ENCODE data around the gene DIS3L2.

The DIS3L2 gene

GRCh38 chr2:232139786-232140562, 178.5 kb downstream of the DIS3L2 start:
- H3K9me3 ChIP-seq (ENCODE audit: insufficient read depth, low read length) = no peaks in the 10 kb centered on the region
- H3K36me3 ChIP-seq (replicated peaks; ENCODE audit: low read depth, low read length) = no peaks in the 10 kb centered on the region
- H3K79me2 ChIP-seq (ENCODE audit: low read length) = no peaks in the 10 kb centered on the region
- H3K27me3 ChIP-seq (ENCODE audit: low read depth, low read length) = no peaks in the 10 kb centered on the region
- H3K4me2 ChIP-seq (ENCODE audit: low read length) = no peak overlapping the region
- H4K20me1 ChIP-seq (ENCODE audit: insufficient read depth, low read length) = no peaks in the 10 kb centered on the region
- H3K9ac ChIP-seq (ENCODE audit: low read length) = no peak overlapping the region
- no peak for TF ChIP-seq EZH2phosphoT487 (IDR thresholded peaks at IDR 0.05; ENCODE audit: low read depth)
- TF ChIP-seq, protein P1, sequence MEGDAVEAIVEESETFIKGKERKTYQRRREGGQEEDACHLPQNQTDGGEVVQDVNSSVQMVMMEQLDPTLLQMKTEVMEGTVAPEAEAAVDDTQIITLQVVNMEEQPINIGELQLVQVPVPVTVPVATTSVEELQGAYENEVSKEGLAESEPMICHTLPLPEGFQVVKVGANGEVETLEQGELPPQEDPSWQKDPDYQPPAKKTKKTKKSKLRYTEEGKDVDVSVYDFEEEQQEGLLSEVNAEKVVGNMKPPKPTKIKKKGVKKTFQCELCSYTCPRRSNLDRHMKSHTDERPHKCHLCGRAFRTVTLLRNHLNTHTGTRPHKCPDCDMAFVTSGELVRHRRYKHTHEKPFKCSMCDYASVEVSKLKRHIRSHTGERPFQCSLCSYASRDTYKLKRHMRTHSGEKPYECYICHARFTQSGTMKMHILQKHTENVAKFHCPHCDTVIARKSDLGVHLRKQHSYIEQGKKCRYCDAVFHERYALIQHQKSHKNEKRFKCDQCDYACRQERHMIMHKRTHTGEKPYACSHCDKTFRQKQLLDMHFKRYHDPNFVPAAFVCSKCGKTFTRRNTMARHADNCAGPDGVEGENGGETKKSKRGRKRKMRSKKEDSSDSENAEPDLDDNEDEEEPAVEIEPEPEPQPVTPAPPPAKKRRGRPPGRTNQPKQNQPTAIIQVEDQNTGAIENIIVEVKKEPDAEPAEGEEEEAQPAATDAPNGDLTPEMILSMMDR (IDR thresholded peaks at IDR 0.05; ENCODE audit: low read depth, low read length) = no peak
- H3K27ac ChIP-seq (ENCODE audit: low read length) = no peak overlapping the region
- no peak overlapping the region for H3K4me3 ChIP-seq (ENCODE audit: low read length)
- H3K4me1 ChIP-seq (ENCODE audit: low read length) = no peaks in the 10 kb centered on the region
- H2AFZ ChIP-seq (ENCODE audit: low read depth, low read length) = no peak overlapping the region

GRCh38 chr2:232141591-232141990, 180.1 kb downstream of the DIS3L2 start:
- no peak overlapping the region for H3K4me3 ChIP-seq (ENCODE audit: low read length)
- TF ChIP-seq EZH2phosphoT487 (IDR thresholded peaks at IDR 0.05; ENCODE audit: low read depth) = no peak
- TF ChIP-seq, protein P1 (IDR thresholded peaks at IDR 0.05; ENCODE audit: low read depth, low read length) = no peak

DNA sequence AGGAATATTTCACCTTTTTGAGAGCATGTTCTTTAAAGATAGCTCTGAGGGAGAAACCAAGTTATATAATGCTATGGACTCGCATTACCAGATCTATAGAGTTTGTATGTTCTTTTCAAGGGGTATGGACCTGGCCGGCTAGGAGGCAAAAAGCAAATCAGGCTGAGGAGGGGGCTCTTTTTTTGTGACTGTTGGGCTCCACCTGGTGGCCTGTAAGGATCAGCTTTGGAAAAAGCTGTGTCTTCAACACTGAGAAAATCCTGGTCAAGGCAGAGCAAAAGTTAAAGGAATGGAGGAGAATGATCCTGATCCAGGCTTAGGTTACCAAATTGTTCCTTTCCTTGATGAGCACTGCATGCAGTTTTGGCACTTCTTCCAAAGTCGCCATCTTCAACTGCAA, 180.5 kb downstream of the DIS3L2 start:
- Histone ChIP-seq H3K36me3 (replicated peaks; ENCODE audit: low read depth, low read length) (no peaks in the 10 kb centered on the region), H4K20me1 (ENCODE audit: insufficient read depth, low read length) (no peaks in the 10 kb centered on the region), H3K9me3 (ENCODE audit: insufficient read depth, low read length) (no peaks in the 10 kb centered on the region), H3K4me1 (ENCODE audit: low read length) (no peaks in the 10 kb centered on the region), H3K79me2 (ENCODE audit: low read length) (no peaks in the 10 kb centered on the region), H3K9ac (ENCODE audit: low read length) (no peak overlapping the region), H3K27me3 (ENCODE audit: low read depth, low read length) (no peaks in the 10 kb centered on the region), H3K27ac (ENCODE audit: low read length) (no peak overlapping the region), H3K4me3 (ENCODE audit: low read length) (no peak overlapping the region), H3K4me2 (ENCODE audit: low read length) (no peak overlapping the region), H2AFZ (ENCODE audit: low read depth, low read length) (no peak overlapping the region)
- TF ChIP-seq, protein P1 (IDR thresholded peaks at IDR 0.05; ENCODE audit: low read depth, low read length) = peak; percentile 60
- TF ChIP-seq EZH2phosphoT487 (IDR thresholded peaks at IDR 0.05; ENCODE audit: low read depth) = no peak

More at GRCh38 chr2:232141591-232141990, 180.1 kb downstream of the DIS3L2 start:
- H3K79me2 ChIP-seq (ENCODE audit: low read length) = no peaks in the 10 kb centered on the region
- H3K9ac ChIP-seq (ENCODE audit: low read length) = no peak overlapping the region
- no peaks in the 10 kb centered on the region for H3K4me1 ChIP-seq (ENCODE audit: low read length)
- H3K27ac ChIP-seq (ENCODE audit: low read length) = no peak overlapping the region
- no peak overlapping the region for H2AFZ ChIP-seq (ENCODE audit: low read depth, low read length)
- H3K27me3 ChIP-seq (ENCODE audit: low read depth, low read length) = no peaks in the 10 kb centered on the region
- no peaks in the 10 kb centered on the region for H3K9me3 ChIP-seq (ENCODE audit: insufficient read depth, low read length)
- H3K4me2 ChIP-seq (ENCODE audit: low read length) = no peak overlapping the region
- H4K20me1 ChIP-seq (ENCODE audit: insufficient read depth, low read length) = no peaks in the 10 kb centered on the region
- H3K36me3 ChIP-seq (replicated peaks; ENCODE audit: low read depth, low read length) = no peaks in the 10 kb centered on the region

DNA sequence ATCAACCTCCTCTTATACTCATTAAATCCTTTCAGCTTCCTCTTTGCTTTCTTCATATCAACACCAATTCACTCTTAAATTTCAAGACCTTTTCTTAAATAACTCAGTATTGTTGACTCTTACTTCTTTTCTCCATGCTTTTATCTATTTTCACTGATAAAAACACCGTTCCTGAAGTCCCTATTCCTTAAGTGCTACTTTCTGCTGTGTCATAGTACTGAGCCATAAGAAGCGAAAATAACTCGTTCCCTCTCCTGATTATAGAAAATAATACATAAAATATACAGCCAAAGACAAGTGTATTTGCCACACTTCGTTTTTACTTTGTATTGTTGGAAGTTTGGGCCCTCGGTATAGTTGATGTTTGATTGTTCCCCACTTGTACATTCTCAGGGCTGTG, 181.0 kb downstream of the DIS3L2 start:
- no peaks in the 10 kb centered on the region for H4K20me1 ChIP-seq (ENCODE audit: insufficient read depth, low read length)
- H3K4me1 ChIP-seq (ENCODE audit: low read length) = no peaks in the 10 kb centered on the region
- no peak overlapping the region for H2AFZ ChIP-seq (ENCODE audit: low read depth, low read length)
- no peak overlapping the region for H3K4me3 ChIP-seq (ENCODE audit: low read length)
- H3K27me3 ChIP-seq (ENCODE audit: low read depth, low read length) = no peaks in the 10 kb centered on the region
- no peaks in the 10 kb centered on the region for H3K79me2 ChIP-seq (ENCODE audit: low read length)
- H3K9ac ChIP-seq (ENCODE audit: low read length) = no peak overlapping the region
- TF ChIP-seq, protein P1 (IDR thresholded peaks at IDR 0.05; ENCODE audit: low read depth, low read length) = no peak
- TF ChIP-seq EZH2phosphoT487 (IDR thresholded peaks at IDR 0.05; ENCODE audit: low read depth) = no peak
- H3K4me2 ChIP-seq (ENCODE audit: low read length) = no peak overlapping the region
- H3K36me3 ChIP-seq (replicated peaks; ENCODE audit: low read depth, low read length) = no peaks in the 10 kb centered on the region
- H3K9me3 ChIP-seq (ENCODE audit: insufficient read depth, low read length) = no peaks in the 10 kb centered on the region
- no peak overlapping the region for H3K27ac ChIP-seq (ENCODE audit: low read length)

Data from OCI-LY3 (cell line).